HG03135 (cell line): ENCODE data around the gene TMEM209.
A peak's percentile ranks its signal among the peaks of the same experiment; 100 is the strongest.

Experiments
- ATAC-seq: cut with Tn5 transposase; IDR thresholded peaks from one replicate; pipeline ENCODE4 v1.9.1; 2021; ENCODE audit warnings: mild to moderate bottlenecking, moderate library complexity; ENCODE audit not compliant: unreplicated experiment

The TMEM209 gene

GRCh38 chr7:130145424-130146100 is 59.6 kb downstream of the TMEM209 start:
- ATAC-seq, result no peak

GRCh38 chr7:130144312-130145171 is 60.7 kb downstream of the TMEM209 start:
- ATAC-seq, result no peak

GRCh38 chr7:130143986-130144311 is 61.3 kb downstream of the TMEM209 start:
- ATAC-seq, result no peak

GRCh38 chr7:130143334-130143732 is 61.9 kb downstream of the TMEM209 start:
- no peak for ATAC-seq

GRCh38 chr7:130142654-130143333 is 62.4 kb downstream of the TMEM209 start:
- ATAC-seq, result no peak

GRCh38 chr7:130141884-130142653 is 63.1 kb downstream of the TMEM209 start:
- no peak for ATAC-seq

GRCh38 chr7:130141161-130141883 is 63.9 kb downstream of the TMEM209 start:
- ATAC-seq, result peak; percentile 72

GRCh38 chr7:130140551-130141160 is 64.5 kb downstream of the TMEM209 start:
- no peak for ATAC-seq

GRCh38 chr7:130139193-130139960 is 65.8 kb downstream of the TMEM209 start:
- ATAC-seq, result no peak

- ATAC-seq, result no peak
Observed at GRCh38 chr7:130137207-130137606, 68.0 kb downstream of the TMEM209 start.

GRCh38 chr7:130136579-130137167 is 68.5 kb downstream of the TMEM209 start:
- no peak for ATAC-seq

- ATAC-seq, result no peak
Observed at GRCh38 chr7:130135208-130136205, 69.7 kb downstream of the TMEM209 start.

- ATAC-seq, result no peak
Observed at GRCh38 chr7:130134726-130135125, 70.5 kb downstream of the TMEM209 start.

- no peak for ATAC-seq
Observed at GRCh38 chr7:130134106-130134636, 71.0 kb downstream of the TMEM209 start.

GRCh38 chr7:130133029-130133782 is 72.0 kb downstream of the TMEM209 start:
- no peak for ATAC-seq
